ENCODE measurements around the gene XAB2. TPM values are rescaled to one million over a fixed set of nuclear protein-coding genes. Genes with fewer than 3 reads are reported as not detected.

XAB2 gene
- total RNA-seq, 2 experiments from 2014 or later = 50.7 to 54.1 TPM

- ChIA-PET POLR2A (no interaction called here), CTCF (no interaction called here)
- H3K4me1 Mint-ChIP-seq (ENCODE audit: low read depth) = no peaks in the 10 kb centered on the region
- no peak overlapping the region for H3K4me3 Mint-ChIP-seq
- intact Hi-C loops (cut with micrococcal nuclease) = no loop called here
- ATAC-seq (no peak), DNase-seq (no peak)
- peaks cover 14% of the 10 kb centered on the region for H3K36me3 Mint-ChIP-seq (ENCODE audit: low read depth)
- no peaks in the 10 kb centered on the region for H3K9me3 Mint-ChIP-seq
- no peaks in the 10 kb centered on the region for H3K27me3 Mint-ChIP-seq
- no peak for TF ChIP-seq CTCF (IDR thresholded peaks at IDR 0.05)
- no peak overlapping the region for H3K27ac Mint-ChIP-seq
Measured at GRCh38 chr19:7614859-7615741, 14.2 kb downstream of the XAB2 start.

- Mint-ChIP-seq H3K9me3 (no peaks in the 10 kb centered on the region), H3K27ac (no peak overlapping the region), H3K4me3 (no peak overlapping the region), H3K27me3 (no peaks in the 10 kb centered on the region), H3K4me1 (ENCODE audit: low read depth) (no peaks in the 10 kb centered on the region), H3K36me3 (ENCODE audit: low read depth) (peaks cover 6% of the 10 kb centered on the region)
- POLR2A ChIA-PET = no interaction called here
- no peak for ATAC-seq
- no peak for DNase-seq
- intact Hi-C loops (cut with micrococcal nuclease) = no loop called here
- CTCF ChIA-PET = no interaction called here
- no peak for TF ChIP-seq CTCF (IDR thresholded peaks at IDR 0.05)
Measured at GRCh38 chr19:7612282-7613274, 16.8 kb downstream of the XAB2 start.

- no peaks in the 10 kb centered on the region for H3K36me3 Mint-ChIP-seq (ENCODE audit: low read depth)
- TF ChIP-seq CTCF (IDR thresholded peaks at IDR 0.05) = no peak
Measured at GRCh38 chr19:7611541-7612279, 17.6 kb downstream of the XAB2 start.

GRCh38 chr19:7610491-7611240 is 18.7 kb downstream of the XAB2 start:
- no peak for TF ChIP-seq CTCF (IDR thresholded peaks at IDR 0.05)
- CTCF ChIA-PET = no interaction called here
- Mint-ChIP-seq H3K4me1 (ENCODE audit: low read depth) (no peaks in the 10 kb centered on the region), H3K27me3 (no peaks in the 10 kb centered on the region), H3K36me3 (ENCODE audit: low read depth) (no peaks in the 10 kb centered on the region), H3K27ac (no peak overlapping the region), H3K9me3 (no peaks in the 10 kb centered on the region), H3K4me3 (no peak overlapping the region)
- intact Hi-C loops (cut with micrococcal nuclease) = no loop called here
- DNase-seq (no peak), ATAC-seq (no peak)
- POLR2A ChIA-PET = no interaction called here

More at GRCh38 chr19:7611541-7612279, 17.6 kb downstream of the XAB2 start:
- intact Hi-C loops (cut with micrococcal nuclease) = no loop called here
- Mint-ChIP-seq H3K4me1 (ENCODE audit: low read depth) (no peaks in the 10 kb centered on the region), H3K27ac (no peak overlapping the region), H3K9me3 (no peaks in the 10 kb centered on the region), H3K27me3 (no peaks in the 10 kb centered on the region), H3K4me3 (no peak overlapping the region)
- CTCF ChIA-PET = no interaction called here
- ATAC-seq (no peak), DNase-seq (no peak)
- POLR2A ChIA-PET = no interaction called here
